AML-193 (cell line): ENCODE data around the gene GPR26.

Source experiments
- DNase-seq, 2 experiments: peaks; one replicate each; lab custom pipeline; 2025; lab: John Stamatoyannopoulos, UW

GPR26 gene

GRCh38 chr10:123666318-123667236, at the start of gene GPR26:
GPR26 (plus strand) TSS chr10:123666355; CDS start chr10:123666408, 53 bp downstream.
- DNase-seq = no peak

- DNase-seq = no peak
Measured at GRCh38 chr10:123618224-123618623, 47.9 kb upstream of the GPR26 start.

GRCh38 chr10:123619067-123619855, 46.9 kb upstream of the GPR26 start:
- DNase-seq = no peak

- DNase-seq = no peak
Measured at GRCh38 chr10:123620621-123621020, 45.5 kb upstream of the GPR26 start.

- no peak for DNase-seq
Measured at GRCh38 chr10:123621492-123621891, 44.7 kb upstream of the GPR26 start.

- no peak for DNase-seq
Measured at GRCh38 chr10:123621916-123622315, 44.2 kb upstream of the GPR26 start.

- DNase-seq = no peak
Measured at GRCh38 chr10:123622381-123622780, 43.8 kb upstream of the GPR26 start.

- no peak for DNase-seq
Measured at GRCh38 chr10:123624086-123624485, 42.1 kb upstream of the GPR26 start.

- DNase-seq = no peak
Measured at GRCh38 chr10:123633106-123633505, 33.0 kb upstream of the GPR26 start.

- no peak for DNase-seq
Measured at GRCh38 chr10:123633636-123634035, 32.5 kb upstream of the GPR26 start.

- DNase-seq = no peak
Measured at GRCh38 chr10:123634221-123634620, 31.9 kb upstream of the GPR26 start.

- DNase-seq = no peak
Measured at GRCh38 chr10:123635131-123635530, 31.0 kb upstream of the GPR26 start.

- DNase-seq = no peak
Measured at GRCh38 chr10:123635745-123636144, 30.4 kb upstream of the GPR26 start.

GRCh38 chr10:123636598-123637325, 29.4 kb upstream of the GPR26 start:
- DNase-seq = no peak

- no peak for DNase-seq
Measured at GRCh38 chr10:123637326-123637880, 28.8 kb upstream of the GPR26 start.

GRCh38 chr10:123639131-123639530, 27.0 kb upstream of the GPR26 start:
- no peak for DNase-seq

GRCh38 chr10:123640016-123640535, 26.1 kb upstream of the GPR26 start:
- DNase-seq = no peak

- DNase-seq = no peak
Measured at GRCh38 chr10:123642293-123642692, 23.9 kb upstream of the GPR26 start.

- DNase-seq = peak in 1 of 2 experiments; percentile 0
Measured at GRCh38 chr10:123642697-123643096, 23.5 kb upstream of the GPR26 start.

GRCh38 chr10:123643315-123643714, 22.8 kb upstream of the GPR26 start:
- DNase-seq = no peak

- no peak for DNase-seq
Measured at GRCh38 chr10:123645016-123645415, 21.1 kb upstream of the GPR26 start.

GRCh38 chr10:123645615-123646014, 20.5 kb upstream of the GPR26 start:
- no peak for DNase-seq
